PC-3 (cell line): ENCODE measurements around the gene MAPKAP1. TPM values are rescaled to one million over a fixed set of nuclear protein-coding genes. Genes with fewer than 3 reads are reported as not detected.

Source experiments
- ATAC-seq: fragments of 200-7000 bp; cut with Tn5 transposase; 2 replicates; pipeline ENCODE4 v1.9.1; 2020; ENCODE audit warnings: mild to moderate bottlenecking, moderate library complexity
- BruUV-seq: library from RNA; stranded (reverse); fragments of 400-500 nt; replicated peaks from 2 replicates; lab custom pipeline; 2021; lab: Mats Ljungman, UMichigan
- CTCF ChIA-PET: fragments of 300-600 bp; sonication (Branson Sonifier 250); formaldehyde crosslinking; loops from one replicate; lab custom pipeline; 2022; ENCODE audit warnings: antibody characterized with exemption; lab: Charles Lee
- POLR2A ChIA-PET: fragments of 300-600 bp; sonication (Branson Sonifier 250); formaldehyde crosslinking; loops from one replicate; lab custom pipeline; 2022; ENCODE audit warnings: antibody characterized with exemption; ENCODE audit not compliant: unreplicated experiment; lab: Charles Lee
- DNase-seq: peaks from one replicate; pipeline ENCODE4 v3.0.0-alpha.2; 2015
- H2AFZ ChIP-seq: fragments of 300-600 bp; sonication (generic); 2 replicates; pipeline ENCODE4 v1.6.0; 2016; ENCODE audit warnings: antibody characterized with exemption, low read length
- H3F3A ChIP-seq: fragments of 300-600 bp; sonication (generic); one replicate; pipeline ENCODE4 v1.6.0; 2017; ENCODE audit warnings: antibody characterized with exemption, low read length, control low read depth, mild to moderate bottlenecking; ENCODE audit not compliant: unreplicated experiment
- H3K27ac ChIP-seq: fragments of 300-600 bp; sonication (generic); 2 replicates; pipeline ENCODE4 v1.5.1; 2016; ENCODE audit warnings: mild to moderate bottlenecking, low read length
- H3K27me3 ChIP-seq: fragments of 300-600 bp; sonication (generic); 2 replicates; pipeline ENCODE4 v1.6.1; 2016; ENCODE audit warnings: low read length, mixed read lengths
- H3K36me3 ChIP-seq: fragments of 300-600 bp; sonication (generic); 2 replicates; pipeline ENCODE4 v1.6.1; 2016; ENCODE audit warnings: low read depth, mixed run types, low read length, mixed read lengths
- H3K4me1 ChIP-seq: fragments of 300-600 bp; sonication (generic); 2 replicates; pipeline ENCODE4 v1.5.1; 2016; ENCODE audit warnings: low read length; ENCODE audit not compliant: insufficient read depth
- H3K4me2 ChIP-seq: fragments of 300-600 bp; sonication (generic); 2 replicates; pipeline ENCODE4 v1.6.0; 2016; ENCODE audit warnings: low read length
- H3K4me3 ChIP-seq: fragments of 300-600 bp; sonication (generic); 2 replicates; pipeline ENCODE4 v1.5.1; 2016; ENCODE audit warnings: mild to moderate bottlenecking, low read length, mixed read lengths
- H3K79me2 ChIP-seq: fragments of 300-600 bp; sonication (generic); 2 replicates; pipeline ENCODE4 v1.6.1; 2017; ENCODE audit warnings: low read length, mixed read lengths
- H3K9ac ChIP-seq: fragments of 300-600 bp; sonication (generic); 2 replicates; pipeline ENCODE4 v1.6.0; 2016; ENCODE audit warnings: mild to moderate bottlenecking, low read length
- H3K9me2 ChIP-seq: fragments of 300-600 bp; sonication (generic); replicated peaks from 2 replicates; pipeline ENCODE4 v1.6.1; 2016; ENCODE audit warnings: mixed run types, low read length, mixed read lengths
- H3K9me3 ChIP-seq: fragments of 300-600 bp; sonication (generic); 2 replicates; pipeline ENCODE4 v1.6.1; 2016; ENCODE audit warnings: low read length, mixed read lengths
- H4K20me1 ChIP-seq: fragments of 300-600 bp; sonication (generic); 2 replicates; pipeline ENCODE4 v1.6.1; 2016; ENCODE audit warnings: low read length, mixed read lengths
- EZH2 ChIP-seq: fragments of 300-600 bp; sonication (generic); IDR thresholded peaks from one replicate; pipeline ENCODE4 v1.6.1; 2017; ENCODE audit warnings: antibody characterized with exemption, mild to moderate bottlenecking, low read length; ENCODE audit not compliant: unreplicated experiment
- EZH2phosphoT487 ChIP-seq: fragments of 300-600 bp; sonication (generic); IDR thresholded peaks from 2 replicates; pipeline ENCODE4 v1.6.1; 2018; ENCODE audit warnings: mild to moderate bottlenecking, antibody characterized with exemption, low read length, borderline replicate concordance
- intact Hi-C: fragments of 100-400 bp; cut with micrococcal nuclease; formaldehyde crosslinking; loops from 2 replicates; pipeline ENCODE4 v1.9.0; 2023
- total RNA-seq: library from RNA; depleted of rRNA; stranded (reverse); fragments of >200 nt; gene quantifications from 2 replicates; pipeline ENCODE4 v1.2.3, GENCODE V29; 2014
- TF ChIP-seq, protein P1 (sequence below): fragments of 300-600 bp; sonication (generic); conservative IDR thresholded peaks from 2 replicates; pipeline ENCODE4 v1.5.1; 2017; ENCODE audit warnings: antibody characterized with exemption, low read depth, mild to moderate bottlenecking, low read length

Gene MAPKAP1
- total RNA-seq, 1 experiment from 2014 or later, result 128 TPM

DNA sequence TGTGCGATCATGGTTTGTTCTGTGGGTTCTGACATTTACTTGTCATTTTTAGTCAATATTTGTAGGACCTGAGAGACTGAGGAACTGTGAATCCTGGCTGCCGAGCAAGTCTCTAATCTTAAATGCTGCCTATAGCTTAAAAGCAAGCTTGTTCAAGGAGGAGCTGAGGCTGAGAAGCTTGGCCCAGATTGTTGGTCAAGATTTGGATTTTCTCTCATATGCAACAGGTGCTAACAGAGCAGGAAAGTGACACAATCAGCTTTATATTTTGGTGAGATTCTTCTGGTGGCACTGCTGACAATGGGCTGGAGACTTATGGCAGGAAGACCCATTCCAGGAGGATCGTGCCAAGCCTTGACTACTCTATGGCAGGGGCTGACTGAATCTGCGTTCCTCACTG is 192.5 kb downstream of the MAPKAP1 start:
- BruUV-seq, result no TSS peak
- Histone ChIP-seq H3K27me3 (no peaks in the 10 kb centered on the region), H3K36me3 (no peaks in the 10 kb centered on the region; the same call in 1 of the 2 replicates), H3K9ac (no peak overlapping the region), H2AFZ (no peak overlapping the region), H3K79me2 (peaks cover 6% of the 10 kb centered on the region; the same call in 1 of the 2 replicates), H3K4me1 (peaks cover 37% of the 10 kb centered on the region), H3K27ac (peak overlapping the region; percentile 98), H3K9me2 (no peaks in the 10 kb centered on the region), H3K9me3 (no peaks in the 10 kb centered on the region), H3K4me2 (peak overlapping the region; percentile 89), H3K4me3 (no peak overlapping the region), H3F3A (no peaks in the 10 kb centered on the region), H4K20me1 (no peaks in the 10 kb centered on the region)
- no peak for DNase-seq
- ChIA-PET CTCF (interaction anchor here (0.9 to 1.1 kb wide), 2 partner anchors 44 to 541 kb away, joined by 3 to 4 read pairs; no protein-coding TSS in a partner anchor), POLR2A (interaction anchor here (0.7 kb wide), 1 partner anchor 240 kb away, joined by 3 read pairs; no protein-coding TSS in a partner anchor)
- TF ChIP-seq, protein P1, sequence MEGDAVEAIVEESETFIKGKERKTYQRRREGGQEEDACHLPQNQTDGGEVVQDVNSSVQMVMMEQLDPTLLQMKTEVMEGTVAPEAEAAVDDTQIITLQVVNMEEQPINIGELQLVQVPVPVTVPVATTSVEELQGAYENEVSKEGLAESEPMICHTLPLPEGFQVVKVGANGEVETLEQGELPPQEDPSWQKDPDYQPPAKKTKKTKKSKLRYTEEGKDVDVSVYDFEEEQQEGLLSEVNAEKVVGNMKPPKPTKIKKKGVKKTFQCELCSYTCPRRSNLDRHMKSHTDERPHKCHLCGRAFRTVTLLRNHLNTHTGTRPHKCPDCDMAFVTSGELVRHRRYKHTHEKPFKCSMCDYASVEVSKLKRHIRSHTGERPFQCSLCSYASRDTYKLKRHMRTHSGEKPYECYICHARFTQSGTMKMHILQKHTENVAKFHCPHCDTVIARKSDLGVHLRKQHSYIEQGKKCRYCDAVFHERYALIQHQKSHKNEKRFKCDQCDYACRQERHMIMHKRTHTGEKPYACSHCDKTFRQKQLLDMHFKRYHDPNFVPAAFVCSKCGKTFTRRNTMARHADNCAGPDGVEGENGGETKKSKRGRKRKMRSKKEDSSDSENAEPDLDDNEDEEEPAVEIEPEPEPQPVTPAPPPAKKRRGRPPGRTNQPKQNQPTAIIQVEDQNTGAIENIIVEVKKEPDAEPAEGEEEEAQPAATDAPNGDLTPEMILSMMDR, result no peak
- no peak for TF ChIP-seq EZH2
- TF ChIP-seq EZH2phosphoT487, result no peak
- ATAC-seq, result no peak
- intact Hi-C loops, result no loop called here

DNA sequence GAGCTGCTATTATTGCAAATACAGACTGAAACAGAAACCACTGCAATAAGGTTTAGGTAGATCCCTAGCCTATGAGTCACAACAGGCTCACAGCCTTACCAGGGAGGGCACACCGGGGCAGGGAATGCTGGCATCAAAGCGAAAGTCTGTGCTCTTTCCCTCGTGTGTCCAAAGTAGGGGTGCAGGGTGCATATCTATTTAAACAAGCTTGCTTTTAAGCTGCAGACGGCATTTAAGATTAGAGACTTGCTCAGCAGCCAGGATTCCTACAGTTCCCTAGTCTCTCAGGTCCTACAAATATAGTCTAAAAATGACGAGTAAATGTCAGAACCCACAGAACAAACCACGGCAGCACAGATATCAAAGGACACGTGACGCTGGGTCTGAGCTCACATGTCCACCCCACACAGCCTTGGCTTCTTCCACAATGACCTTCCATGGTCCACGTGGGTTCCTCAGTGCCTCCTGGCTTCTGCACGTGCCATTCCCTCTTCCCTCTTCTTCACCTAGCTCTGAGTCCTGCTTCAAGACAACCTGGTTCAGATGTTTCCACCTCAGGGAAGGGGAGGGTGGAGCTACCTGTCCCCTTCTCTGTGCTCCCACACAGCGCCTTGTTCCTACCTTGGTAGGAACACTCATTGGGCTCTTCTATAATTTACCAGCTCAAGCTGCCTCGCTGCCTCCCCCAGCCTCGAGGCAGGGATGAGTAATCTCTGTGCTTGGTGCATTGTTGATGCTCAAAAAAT is 193.2 kb downstream of the MAPKAP1 start:
- no peaks in the 10 kb centered on the region; the same call in 1 of the 2 replicates for H3K36me3 ChIP-seq
- H4K20me1 ChIP-seq, result no peaks in the 10 kb centered on the region
- H3K9me2 ChIP-seq, result no peaks in the 10 kb centered on the region
- peak overlapping the region; percentile 80 for H2AFZ ChIP-seq
- POLR2A ChIA-PET, result interaction anchor here (0.6 kb wide), 1 partner anchor 796 kb away, joined by 7 read pairs; no protein-coding TSS in a partner anchor
- H3K27ac ChIP-seq, result peak overlapping the region; percentile 98
- no peaks in the 10 kb centered on the region for H3K9me3 ChIP-seq
- H3K4me1 ChIP-seq, result peaks cover 37% of the 10 kb centered on the region
- TF ChIP-seq EZH2, result no peak
- TF ChIP-seq EZH2phosphoT487, result no peak
- TF ChIP-seq, protein P1, result no peak
- no TSS peak for BruUV-seq
- H3K9ac ChIP-seq, result peak overlapping the region; percentile 68
- peaks cover 6% of the 10 kb centered on the region; the same call in 1 of the 2 replicates for H3K79me2 ChIP-seq
- no peaks in the 10 kb centered on the region for H3F3A ChIP-seq
- CTCF ChIA-PET, result interaction anchor here (0.9 to 1.1 kb wide), 2 partner anchors 45 to 542 kb away, joined by 3 to 4 read pairs; no protein-coding TSS in a partner anchor
- peak; percentile 77 for DNase-seq
- peak overlapping the region; percentile 89 for H3K4me2 ChIP-seq
- intact Hi-C loops, result no loop called here
- no peaks in the 10 kb centered on the region for H3K27me3 ChIP-seq
- peak overlapping the region; percentile 65 for H3K4me3 ChIP-seq
- peak; percentile 94 for ATAC-seq
